Measurements from ENCODE around the gene CHCHD1.
"Not testable (repeated sequence)": the region's sequence is repeated elsewhere in the genome, so short reads cannot be mapped to it uniquely, and the experiment has no call there.

The CHCHD1 gene

DNA sequence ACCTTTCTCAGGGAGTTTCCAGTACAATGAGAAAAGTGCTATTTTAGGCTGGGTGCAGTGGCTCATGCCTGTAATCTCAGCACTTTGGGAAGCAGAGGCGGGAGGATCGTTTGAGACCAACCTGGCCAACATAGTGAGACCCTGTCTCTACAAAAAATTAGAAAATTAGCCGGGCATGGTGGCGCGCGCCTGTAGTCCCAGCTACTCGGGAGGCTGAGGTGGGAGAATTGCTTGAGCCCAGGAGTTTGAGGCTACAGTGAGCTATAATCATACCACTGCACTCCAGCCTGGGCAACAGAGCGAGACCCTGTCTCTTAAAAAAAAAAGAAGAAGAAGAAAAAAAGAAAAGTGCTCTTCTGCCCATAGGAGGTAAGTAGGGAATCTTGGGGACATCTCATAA, 14.2 kb downstream of the CHCHD1 start:
- DNase-seq = not testable (repeated sequence)

DNA sequence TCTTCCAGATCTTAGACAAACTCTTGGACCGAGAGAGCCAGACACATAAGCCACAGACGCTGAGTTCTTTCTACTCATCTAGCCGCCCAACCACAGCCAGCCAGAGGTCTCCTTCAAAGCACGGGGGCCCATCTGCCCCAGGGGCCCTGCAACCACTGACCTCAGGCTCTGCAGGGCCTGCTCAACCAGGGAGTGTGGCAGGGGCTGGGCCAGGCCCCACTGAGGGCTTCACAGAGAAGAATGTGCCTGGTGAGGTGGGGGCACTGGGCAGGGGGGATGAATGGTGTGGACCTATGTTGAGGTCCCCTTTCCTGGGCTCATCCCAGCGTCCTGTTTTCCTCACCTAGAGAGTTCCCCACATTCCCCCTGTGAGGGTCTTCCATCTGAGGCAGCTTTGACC, 14.9 kb downstream of the CHCHD1 start:
- no peak for DNase-seq

DNA sequence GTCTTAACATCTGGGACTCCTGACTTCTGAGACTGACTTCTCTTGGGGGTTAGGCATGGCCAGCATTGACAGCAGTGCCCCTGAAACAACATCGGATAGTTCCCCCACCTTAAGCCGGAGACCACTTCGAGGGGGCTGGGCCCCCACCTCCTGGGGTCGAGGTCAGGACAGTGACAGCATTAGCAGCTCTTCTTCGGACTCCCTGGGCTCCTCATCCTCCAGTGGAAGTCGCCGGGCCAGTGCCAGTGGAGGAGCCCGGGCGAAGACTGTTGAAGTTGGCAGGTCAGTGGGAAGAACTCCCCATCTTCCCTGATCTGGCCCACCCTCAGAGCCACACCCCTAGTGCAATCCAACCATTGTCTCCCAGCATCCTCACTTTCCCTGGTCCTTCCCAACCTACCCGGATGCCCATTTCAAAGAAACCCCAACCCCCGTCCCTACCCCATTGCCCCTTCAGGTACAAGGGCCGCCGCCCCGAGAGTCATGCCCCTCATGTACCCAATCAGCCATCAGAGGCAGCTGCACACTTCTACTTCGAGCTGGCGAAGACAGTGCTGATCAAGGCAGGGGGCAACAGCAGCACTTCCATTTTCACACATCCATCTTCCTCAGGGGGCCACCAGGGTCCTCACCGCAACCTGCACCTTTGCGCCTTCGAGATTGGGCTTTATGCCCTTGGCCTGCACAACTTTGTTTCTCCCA, 15.6 kb downstream of the CHCHD1 start:
- DNase-seq = no peak

DNA sequence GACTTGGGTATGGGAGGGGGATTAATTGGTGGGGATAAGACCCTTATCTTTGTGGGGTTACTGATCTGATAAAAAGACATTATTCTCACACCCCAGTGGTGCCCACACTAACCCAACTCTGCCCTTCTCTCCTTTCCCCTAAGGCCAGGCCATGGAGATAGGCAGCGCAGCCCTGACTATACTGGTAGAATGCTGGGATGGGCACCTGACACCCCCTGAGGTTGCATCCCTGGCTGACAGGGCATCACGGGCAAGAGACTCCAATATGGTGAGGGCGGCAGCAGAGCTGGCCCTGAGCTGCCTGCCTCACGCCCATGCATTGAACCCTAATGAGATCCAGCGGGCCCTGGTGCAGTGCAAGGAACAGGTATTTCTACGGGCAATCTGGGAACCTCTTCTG, 16.2 kb downstream of the CHCHD1 start:
- DNase-seq = no peak

DNA sequence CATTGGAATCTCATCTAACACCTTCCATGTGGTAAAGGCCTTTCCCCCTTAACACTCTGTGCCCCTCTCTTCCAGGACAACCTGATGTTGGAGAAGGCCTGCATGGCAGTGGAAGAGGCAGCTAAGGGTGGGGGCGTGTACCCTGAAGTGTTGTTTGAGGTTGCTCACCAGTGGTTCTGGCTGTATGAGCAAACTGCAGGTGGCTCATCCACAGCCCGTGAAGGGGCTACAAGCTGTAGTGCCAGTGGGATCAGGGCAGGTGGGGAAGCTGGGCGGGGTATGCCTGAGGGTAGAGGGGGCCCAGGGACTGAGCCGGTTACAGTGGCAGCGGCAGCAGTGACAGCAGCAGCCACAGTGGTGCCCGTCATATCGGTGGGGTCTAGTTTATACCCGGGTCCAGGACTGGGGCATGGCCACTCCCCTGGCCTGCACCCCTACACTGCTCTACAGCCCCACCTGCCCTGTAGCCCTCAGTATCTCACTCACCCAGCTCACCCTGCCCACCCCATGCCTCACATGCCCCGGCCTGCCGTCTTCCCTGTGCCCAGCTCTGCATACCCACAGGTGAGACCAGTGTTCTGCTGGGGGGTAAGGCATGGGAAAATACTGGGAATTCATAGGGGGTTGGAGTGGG, 17.2 kb downstream of the CHCHD1 start:
- DNase-seq = no peak

DNA sequence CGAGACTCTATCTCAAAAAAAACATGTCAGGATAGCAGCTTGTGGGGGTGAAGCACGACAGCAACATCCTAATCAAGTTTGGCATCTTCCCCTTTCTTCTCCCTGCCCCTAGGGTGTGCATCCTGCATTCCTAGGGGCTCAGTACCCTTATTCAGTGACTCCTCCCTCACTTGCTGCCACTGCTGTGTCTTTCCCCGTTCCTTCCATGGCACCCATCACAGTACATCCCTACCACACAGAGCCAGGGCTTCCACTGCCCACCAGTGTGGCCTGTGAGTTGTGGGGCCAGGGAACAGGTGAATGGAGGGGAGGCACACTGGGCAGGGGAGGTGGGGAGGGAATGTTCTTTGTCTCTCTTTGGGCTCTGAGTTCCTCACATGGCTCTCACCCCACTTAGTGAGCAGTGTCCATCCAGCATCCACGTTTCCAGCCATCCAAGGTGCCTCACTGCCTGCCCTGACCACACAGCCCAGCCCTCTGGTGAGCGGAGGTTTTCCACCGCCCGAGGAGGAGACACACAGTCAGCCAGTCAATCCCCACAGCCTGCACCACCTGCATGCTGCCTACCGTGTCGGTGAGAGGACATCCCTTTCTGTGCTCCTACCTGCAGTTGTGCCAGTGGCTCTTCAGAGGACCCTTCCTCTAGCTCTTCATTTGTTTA, 18.2 kb downstream of the CHCHD1 start:
- DNase-seq = no peak

DNA sequence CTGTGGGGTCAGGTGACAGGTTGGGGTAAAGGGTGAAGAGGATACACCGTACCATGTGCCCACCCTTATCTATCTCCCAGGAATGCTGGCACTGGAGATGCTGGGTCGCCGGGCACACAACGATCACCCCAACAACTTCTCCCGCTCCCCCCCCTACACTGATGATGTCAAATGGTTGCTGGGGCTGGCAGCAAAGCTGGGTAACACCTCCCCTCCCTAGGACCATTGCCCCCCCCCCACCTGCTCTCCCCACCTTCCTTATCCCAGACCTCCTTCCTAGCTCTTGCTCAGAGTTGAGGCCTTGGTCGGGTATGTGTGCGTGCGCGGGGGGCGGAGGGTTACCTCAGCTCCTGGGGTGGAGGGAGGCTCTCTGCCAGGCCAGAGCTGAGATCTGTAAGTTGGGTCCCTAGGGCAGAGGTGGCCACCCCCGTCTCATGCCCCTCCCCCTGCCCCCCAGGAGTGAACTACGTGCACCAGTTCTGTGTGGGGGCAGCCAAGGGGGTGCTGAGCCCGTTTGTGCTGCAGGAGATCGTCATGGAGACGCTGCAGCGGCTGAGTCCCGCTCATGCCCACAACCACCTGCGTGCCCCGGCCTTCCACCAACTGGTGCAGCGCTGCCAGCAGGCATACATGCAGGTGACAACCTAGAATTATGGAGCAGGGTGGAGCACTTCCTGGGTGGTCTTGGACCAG, 18.9 kb downstream of the CHCHD1 start:
- DNase-seq = no peak

DNA sequence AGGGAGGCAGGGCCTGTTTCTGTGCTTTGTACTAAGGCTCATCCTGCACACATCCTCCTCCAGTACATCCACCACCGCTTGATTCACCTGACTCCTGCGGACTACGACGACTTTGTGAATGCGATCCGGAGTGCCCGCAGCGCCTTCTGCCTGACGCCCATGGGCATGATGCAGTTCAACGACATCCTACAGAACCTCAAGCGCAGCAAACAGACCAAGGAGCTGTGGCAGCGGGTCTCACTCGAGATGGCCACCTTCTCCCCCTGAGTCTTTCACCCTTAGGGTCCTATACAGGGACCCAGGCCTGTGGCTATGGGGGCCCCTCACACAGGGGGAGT, 19.4 kb downstream of the CHCHD1 start:
- no peak for DNase-seq

DNA sequence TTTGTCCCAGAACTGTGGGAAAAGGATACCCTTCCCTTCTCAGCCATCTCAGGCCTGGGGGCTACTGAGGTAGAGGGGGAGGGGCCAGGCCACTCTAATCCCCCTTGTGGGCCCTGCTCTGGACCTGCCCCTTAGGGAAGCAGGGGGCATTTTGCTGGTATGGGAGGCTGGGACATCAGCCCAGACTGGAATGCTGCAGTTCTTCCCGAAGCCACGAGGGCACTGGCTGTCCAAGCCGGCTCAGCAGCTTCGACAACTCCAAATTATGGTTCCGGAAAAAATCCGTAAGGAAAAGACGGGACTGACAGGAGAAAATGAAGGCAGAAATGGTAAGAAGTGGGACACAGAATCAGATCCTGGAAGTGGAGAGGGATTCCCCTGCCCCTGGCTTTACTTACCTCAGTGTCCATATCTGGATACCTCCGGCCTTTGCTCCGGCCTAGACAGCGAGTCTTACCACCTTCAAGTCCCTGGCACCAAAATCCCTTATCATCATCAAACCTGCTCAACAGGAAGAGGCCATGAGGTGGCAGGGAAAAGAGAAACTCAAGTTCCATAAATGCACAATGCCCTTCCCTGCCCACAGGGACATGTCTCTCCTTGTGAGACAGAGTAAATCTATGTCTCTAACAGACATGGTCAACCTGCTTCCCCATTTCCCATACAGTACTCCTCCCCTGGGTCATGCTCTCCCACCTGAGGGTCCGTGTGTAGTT, 20.6 kb downstream of the CHCHD1 start:
- DNase-seq = no peak

DNA sequence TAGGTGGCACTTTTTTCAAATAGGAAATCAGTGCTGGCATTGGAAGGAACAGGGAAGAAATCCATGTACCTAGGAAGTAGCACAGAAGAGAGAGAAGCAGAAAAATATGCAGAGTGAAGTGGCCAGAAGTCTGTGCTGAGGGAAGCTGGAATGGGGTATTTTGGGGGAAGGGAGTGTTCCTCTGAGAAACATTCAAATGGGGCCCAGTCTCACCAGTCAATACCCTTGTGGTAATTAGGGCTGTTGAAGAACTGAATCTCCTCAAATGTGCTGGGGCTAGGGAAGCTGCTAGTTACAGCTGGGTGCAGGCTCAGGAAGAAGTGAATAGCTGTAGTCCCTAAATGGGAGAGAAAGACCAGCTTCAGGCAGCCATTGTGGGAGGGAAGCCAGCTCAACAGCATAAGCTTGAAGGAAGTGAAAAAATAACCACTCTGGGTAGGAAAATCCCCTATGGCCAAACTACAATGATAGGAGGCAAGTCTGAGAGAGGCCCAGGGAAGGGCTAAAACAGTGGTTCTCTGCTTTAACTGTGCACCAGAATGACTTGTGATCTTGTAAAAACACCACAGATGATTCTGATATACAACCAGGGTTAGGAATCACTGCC, 21.9 kb downstream of the CHCHD1 start:
- no peak for DNase-seq

DNA sequence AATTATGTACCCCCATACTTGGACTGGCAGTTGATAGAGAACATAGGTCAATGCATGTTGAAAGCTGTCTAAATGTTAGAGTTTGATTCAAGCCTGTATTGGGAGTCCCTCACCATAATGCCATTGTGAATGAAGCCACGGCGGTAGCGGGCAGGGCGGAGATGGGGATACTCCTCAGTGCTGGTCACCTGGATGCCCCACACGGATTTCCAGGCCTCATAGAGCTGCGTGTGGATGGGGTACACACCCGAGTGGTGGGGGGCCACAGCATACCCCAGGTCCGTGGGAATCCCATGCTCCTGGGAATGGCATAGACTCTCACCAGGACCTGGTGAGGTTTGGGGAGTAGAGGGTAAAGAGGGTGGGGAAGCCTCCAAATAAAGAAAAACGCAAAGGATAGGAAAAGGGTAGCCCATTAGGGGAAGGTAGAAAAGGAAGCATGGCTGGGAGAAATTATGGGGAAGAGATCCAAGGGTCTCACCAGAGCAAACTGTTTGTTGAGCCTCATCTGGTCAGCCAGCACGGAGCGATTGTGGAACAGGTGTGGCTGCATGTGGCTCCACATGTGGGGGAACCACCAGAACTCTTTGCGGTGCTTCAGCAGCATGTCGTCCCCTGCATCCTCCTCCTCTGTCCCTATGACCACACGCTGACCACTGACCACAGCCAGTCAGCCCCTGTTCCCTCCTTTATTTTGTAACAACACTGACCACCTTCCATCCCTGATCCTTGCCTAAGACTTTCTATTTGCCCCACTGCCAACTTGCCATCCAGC, 24.5 kb downstream of the CHCHD1 start:
- no peak for DNase-seq

DNA sequence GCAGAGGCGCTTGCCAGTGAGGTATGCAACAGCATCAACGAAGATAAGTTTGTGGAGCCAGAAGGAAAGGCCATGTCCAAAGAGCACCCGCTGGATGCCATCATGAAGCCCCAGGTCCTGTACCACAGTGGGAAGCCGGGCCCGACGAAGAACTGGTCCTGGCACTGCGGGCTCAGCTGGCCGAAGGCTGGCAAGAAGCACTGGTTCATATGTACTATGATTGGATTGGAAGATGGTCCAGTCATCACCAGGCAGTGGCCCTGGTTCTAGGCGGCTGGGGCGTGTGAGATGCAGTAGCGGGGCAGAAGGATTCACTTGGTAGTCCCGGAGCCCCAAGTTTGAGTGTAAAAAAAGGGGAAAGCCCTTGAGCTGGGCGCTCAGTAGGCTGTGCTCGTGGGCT, 25.6 kb downstream of the CHCHD1 start:
- no peak for DNase-seq

DNA sequence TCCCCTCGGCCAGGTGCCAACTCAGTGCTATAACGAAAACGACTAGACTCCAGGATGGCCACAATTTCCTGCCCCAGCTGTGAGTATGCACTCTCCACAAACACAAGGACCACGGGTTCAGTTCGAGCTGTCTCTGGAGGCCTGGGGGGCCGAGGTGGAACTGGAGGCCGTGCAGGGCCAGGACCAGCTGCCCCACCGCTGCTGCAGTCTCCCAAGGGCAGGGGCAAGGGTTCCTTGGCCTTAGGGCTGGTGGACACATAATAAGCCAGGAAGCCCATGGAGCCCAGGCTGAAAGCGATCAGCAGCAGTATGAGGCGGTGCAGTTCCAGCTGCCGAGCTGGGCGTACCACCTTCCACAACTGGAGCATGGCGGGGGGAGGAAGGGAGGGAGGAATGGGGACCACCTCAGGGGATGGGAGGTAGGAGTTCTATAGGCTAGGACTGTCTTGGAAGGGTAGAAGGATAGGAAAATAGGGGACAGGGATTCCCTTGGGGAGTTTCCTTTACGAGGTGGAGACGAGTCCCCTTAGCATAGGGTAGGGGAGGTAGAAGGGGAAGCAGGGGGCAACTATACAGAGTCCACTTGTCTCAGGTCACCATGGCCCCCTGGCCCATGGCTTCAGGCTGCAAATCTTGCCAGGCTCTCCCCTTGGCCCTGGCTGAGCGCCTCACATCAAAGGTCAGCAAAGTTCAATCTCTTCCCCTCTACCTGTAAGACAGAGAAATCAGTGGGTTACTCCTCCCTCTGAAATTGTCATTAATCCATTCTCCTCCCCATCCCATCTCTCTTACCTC, 26.4 kb downstream of the CHCHD1 start:
- no peak for DNase-seq

DNA sequence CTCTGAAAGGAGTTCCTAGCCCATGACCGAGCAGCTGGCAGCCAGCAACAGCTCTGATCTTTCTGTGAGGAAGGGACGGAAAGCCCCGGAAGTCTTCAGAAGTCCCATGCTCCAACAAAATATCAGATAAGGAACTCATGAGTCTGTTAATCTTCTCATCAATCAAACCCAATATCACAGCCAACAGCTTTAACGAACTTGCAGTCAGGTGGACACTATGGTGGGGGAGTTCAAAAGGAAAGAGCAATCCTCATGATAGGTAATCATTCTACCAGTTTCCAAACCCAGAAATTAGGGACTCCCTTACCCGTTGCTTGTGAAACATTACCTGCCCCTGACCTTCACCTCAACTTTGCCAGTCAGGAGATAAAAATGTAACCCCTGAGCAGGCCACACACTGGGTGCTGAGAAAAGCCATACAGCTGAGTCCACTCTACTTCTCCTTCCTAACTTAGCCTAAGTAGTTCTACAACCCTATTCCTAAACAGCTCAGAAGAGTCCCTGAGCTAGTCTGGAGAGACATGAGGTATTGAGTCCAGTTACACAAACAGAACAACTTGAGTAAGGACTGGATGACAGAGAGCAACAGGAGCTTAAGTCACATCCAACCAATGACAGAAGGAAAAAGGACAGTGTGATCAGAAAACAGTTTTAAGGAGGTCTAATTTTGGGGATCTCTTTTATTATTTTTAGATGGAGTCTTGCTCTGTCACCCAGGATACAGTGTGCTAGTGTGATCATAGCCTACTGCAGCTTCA, 27.4 kb downstream of the CHCHD1 start:
- no peak for DNase-seq

DNA sequence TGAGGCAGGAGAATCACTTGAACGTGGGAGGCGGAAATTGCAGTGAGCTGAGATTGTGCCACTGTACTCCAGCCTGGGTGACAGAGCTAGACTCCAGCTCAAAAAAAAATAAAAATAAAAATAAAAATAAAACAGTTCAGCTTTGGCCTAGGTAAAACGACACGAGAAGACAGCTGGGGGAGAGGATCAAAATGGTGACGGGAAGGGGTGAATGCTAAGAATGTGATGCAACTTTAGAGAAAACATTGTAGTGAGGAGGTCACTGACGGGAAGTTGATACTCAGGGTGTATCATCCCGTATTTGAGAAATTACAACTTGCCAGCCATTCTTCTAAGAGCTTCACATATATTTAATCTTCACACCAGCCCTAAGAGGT, 28.5 kb downstream of the CHCHD1 start:
- DNase-seq = no peak

DNA sequence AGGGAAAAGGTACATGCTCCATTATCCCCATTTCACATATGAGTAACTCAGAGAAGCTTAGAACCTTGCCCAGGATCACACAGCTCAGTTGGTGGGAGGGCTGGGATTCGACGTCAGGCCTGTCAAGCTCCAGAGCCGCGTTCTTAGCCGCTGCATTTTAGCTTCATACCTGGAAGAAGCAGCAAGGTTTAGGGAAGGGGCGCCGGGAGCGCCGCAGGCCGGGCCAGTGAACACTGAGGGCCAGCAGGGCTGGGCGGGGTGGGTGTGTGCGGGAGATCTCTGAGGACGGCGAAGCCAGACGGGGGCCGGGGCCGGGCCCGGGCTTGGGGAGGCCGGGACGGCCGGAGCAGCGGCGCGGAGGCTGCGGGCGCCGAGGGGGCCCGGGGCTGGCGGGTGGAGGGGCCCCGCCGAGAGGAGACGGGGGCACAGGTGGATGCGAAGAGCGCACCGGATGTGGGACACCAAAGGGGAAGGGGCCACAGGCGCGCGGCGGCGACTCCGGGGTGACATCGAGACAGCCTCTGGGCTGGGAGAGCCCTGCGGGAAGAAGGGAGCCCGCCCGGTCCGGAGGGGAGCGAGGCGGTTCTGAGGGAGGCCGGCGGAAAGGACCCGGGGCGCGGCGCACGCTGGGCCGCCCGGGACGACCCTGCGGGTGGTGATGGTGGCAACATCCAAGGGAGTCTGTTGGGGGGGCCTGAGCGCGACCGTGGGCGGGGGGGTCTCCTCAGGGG, 29.1 kb downstream of the CHCHD1 start:
- no peak for DNase-seq

DNA sequence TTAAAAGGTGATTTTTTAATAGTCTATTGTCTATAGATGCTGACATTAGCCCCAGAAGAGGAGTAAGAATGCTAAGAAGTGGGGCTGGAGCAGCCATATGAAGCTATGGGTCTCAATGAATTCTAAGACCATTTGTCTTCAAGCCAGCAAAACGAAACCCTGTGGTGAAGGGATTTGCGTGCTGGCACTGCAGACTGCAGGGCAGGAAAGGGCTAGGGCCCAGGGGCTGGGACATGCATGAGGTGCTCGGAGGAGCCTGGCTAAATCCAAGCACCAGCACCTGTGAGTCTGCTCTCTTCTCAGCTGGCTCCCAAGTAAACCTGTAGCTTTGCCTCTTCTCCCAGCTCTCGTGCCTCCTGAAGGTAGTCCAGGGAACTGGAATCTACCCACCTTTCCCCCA, 30.8 kb downstream of the CHCHD1 start:
- no peak for DNase-seq

DNA sequence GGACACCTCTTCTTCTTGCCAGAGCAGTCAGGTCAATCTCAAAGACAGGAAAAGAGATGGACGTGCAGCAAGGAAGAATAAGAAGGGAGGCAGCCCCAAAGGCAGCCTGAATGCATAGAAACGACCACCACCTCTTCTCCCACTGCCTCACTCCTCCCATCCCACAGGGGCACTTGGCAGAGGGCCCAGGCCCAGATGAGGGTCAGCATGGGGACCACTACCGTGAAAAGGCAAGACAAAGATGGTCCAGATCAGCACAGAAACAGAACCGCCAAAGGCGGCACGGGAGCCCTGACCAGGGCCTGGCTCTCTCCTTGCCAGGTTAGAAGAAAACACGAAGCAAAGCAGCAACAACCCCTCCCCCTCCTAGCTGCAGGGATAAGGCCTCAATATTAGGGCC, 31.5 kb downstream of the CHCHD1 start:
- DNase-seq = no peak

DNA sequence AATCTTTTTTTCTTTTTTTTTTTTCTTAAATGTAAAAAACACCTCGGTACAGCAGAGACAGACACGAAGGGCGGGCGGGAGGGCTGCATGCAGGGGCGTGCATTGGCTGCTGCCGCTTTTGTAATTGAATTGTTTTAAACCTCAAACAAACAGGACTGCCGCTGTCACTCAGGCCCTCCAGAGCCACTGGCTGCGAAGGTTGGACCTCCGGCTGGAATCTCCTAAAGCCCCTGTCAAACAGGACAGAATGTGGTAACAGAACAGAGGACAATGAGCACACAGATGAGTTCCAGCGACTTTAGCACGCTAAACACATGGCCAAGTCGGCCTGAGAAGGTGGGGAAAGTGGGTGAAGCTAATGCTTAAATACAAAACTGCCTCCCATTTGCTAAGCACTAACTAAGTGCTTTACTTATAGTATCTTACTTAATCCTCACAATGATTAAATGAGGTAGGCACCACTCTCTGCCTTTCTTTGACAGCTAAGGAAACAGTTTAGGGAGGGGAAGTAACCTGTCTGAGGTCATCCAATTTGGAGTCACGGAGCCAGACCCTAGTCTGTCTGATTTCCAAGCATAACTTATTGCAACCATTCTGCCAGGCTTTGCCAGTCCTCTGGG, 32.5 kb downstream of the CHCHD1 start:
- no peak for DNase-seq
